D341Med (cell line): ENCODE measurements around the gene MID1.

Experiments
- DNase-seq: peaks from one replicate; pipeline ENCODE4 v3.0.0; 2012; ENCODE audit warnings: low spot score

The MID1 gene

DNA sequence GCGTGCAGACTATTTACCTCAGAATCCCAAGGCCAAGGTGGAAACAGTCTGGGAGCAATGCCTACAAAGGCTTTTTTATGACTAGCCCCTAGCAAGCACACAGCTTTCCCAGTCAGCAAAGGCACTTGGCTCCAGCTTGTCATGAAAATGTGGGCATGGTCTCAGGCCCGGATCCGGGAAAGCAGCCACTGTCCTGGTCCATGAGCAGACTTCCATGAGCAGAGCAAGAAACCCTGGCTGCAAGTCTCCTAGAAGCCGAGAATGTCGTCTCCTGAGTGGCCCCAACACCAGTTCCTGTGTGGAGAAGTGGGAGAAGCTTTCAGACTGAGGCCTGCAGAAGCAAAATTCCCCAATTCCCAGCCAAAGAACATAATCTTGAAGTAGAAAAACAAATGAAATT is 190.5 kb downstream of the MID1 start:
- no peak for DNase-seq

DNA sequence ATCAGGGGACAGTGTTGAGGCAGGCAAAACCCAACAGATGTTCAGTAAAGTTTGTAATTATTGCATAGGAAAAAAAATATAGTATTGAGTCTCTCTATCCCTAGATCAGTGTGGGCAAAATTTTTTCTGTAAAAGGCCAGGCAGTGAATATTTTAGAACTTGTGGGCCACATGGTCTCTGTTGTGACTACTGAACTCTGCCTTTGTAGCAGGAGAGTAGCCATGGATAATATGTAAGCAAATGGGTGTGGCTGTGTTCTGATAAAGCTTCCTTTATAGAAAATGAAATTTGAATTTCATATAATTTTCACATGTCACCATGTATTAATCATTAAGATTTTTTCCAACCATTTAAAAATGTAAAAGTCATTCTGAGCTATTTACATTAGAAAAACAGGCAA is 193.1 kb downstream of the MID1 start:
- DNase-seq = no peak

DNA sequence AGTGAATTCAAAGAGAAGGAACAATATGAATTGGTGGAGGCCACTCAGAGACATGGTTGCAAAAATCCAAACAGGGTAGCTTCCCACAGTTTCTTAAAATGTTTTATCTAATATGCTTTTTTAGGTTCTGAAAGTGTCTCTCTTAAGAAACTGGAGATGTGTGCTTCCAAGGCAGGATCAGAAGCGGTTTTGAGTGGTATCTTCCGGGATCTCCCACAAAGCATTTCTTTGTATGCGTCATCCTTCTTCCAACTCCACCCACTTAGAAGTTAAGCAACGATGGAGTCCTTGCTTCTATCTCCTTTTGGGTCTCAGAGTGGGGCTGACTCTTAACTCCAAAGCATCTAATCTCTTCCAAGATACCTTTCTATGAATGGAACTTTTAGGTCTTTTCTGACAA is 196.7 kb downstream of the MID1 start:
- no peak for DNase-seq

DNA sequence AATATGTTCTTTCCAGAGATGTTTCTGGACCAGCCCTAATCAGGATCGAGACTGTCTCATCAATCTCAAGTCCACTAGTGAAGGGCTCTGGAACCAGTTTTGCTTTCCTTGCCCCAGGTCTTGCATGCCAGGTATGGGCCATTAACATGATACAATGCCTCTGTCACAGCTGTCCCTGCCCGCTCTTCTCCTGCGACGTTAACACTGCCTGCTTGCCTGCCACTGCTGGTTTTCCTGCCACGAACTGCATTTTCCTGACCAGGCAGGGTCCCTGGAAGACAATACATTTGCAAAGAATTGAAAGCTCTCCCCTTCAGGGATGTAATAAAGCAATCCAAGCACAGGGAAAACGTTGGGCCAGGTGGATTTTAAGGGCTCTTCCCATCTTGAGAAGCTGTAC is 200.3 kb downstream of the MID1 start:
- DNase-seq = no peak

DNA sequence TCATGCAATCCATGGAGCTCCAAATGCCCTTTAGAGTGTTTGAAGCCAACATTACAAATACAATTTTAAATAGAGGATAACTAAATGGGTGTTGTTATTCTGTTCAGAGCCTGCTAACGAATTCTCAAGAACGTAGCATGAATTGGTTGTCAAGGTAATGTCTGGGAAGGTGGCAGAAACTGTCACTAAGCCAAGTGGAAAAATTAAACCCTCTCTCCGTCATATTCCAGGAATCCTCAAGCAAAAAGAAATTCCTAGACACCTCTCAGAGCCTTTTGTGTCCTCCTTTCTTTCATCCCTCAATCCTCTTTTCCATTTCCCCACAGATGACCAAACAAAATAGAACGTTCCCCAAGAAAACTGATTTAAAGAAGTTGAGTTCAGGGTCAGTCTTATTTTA is 204.0 kb downstream of the MID1 start:
- DNase-seq = no peak

DNA sequence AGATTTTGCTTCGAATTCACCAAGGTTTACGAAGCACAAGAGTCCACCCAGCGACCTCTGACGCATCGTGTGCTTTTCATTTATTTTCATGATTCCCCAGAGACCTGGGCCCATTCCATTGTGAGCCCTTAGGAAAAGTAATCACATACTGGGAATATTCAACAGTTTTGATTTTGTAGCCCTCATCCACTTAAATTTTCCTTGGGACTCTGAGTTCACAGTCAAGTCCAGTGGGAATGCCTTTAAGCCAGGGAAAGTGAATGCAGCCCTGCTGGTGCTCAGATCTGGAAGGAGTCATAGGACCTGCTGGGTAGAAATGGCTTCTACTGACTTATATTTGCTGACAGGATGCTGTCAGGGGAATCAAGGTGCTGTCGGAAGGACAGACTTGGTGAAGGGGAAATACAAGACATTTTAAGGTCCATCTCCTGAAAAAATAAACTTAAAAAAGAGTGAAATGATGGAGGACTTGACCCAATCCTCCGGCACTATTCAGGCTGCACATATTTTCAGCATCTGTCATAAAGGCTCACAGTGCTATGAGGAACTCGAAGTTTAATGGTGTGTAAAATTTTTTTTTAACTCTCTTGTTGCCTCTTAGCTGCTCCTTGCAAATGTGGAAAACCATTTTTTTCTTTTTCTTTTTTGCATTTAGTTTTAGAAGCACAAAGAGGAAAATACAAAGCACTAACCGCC is 204.9 kb downstream of the MID1 start:
- no peak for DNase-seq

DNA sequence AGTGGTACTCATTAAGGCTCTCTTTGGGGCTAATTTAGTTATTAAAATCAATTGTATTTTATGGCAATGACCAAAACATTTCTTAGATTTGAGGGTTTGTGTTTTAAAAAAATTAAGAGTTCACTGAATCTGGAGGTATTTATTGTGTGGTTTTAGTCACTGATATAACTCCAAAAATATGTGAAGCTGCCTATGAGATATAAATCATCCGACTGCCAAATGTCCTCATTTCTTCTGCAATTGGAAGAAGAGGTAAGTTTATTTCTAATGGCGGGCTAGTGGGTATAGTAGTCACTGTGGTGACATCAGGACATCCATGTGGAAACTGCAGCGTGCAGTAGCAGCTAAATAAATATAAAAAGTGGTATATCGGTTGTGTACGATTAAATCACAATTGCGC is 205.5 kb downstream of the MID1 start:
- DNase-seq = no peak

DNA sequence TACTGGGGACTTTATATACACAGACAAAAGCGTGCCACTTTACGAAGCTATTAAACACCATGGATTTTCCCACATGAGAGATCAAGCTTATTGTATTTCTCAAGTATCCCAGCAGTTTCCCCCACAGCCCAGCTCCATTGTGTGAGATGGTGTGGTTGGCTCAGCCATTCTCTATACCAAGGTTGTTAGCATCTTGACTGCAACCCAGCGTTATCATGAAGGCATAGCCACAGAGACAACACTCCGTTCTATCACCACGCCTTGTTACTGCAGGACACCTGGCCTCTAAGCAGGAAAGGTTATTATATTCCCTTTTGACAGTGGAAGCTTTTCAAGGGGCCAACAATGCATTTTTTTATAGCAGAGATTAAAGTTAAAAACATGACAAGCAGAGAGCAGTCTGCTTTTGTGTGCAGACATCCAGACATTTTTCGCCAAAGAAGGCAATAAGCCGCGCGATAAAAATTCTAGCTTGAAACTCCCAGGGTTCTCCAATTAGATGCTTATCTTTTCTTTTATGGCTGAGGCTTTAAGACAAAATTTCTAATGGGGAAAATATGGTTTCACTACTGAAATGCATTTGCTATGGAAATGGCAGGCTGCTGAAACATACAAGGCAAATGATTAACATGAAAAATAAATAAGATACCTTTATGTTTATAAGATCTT is 206.1 kb downstream of the MID1 start:
- DNase-seq = no peak

DNA sequence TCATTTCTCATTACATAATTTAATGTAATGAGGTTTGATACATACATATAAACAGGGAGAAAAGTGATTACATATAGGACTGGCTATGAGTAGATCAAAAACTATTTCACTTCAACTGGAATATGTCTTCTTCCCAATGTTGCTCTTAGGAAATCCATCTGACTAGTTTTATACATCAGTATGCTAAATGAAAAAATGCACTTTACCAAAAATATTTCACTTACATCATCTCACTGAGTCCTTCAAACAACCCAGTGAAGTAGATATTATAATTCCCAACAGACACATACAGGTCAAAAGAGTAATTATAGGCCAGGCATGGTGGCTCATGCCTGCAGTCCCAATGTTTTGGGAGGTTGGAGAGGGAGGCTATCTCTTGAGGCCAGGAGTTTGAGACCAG is 215.9 kb downstream of the MID1 start:
- no peak for DNase-seq

DNA sequence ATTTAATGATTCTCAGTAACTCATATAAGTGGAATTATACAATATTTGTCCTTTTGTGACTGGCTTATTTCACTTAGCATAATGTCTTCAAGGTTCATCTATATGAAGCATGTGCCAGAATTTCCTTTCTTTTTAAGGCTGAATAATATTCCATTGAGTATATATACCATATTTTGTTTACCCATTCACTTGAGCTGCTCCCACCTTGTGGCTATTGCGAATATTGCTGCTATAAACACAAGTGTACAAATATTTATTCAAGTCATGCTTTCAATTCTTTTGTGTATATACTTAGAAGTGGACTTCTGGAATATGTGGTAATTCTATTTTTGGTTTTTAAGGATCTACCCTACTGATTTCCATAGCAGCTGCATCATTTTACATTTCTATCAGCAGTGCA is 219.1 kb downstream of the MID1 start:
- DNase-seq = no peak

DNA sequence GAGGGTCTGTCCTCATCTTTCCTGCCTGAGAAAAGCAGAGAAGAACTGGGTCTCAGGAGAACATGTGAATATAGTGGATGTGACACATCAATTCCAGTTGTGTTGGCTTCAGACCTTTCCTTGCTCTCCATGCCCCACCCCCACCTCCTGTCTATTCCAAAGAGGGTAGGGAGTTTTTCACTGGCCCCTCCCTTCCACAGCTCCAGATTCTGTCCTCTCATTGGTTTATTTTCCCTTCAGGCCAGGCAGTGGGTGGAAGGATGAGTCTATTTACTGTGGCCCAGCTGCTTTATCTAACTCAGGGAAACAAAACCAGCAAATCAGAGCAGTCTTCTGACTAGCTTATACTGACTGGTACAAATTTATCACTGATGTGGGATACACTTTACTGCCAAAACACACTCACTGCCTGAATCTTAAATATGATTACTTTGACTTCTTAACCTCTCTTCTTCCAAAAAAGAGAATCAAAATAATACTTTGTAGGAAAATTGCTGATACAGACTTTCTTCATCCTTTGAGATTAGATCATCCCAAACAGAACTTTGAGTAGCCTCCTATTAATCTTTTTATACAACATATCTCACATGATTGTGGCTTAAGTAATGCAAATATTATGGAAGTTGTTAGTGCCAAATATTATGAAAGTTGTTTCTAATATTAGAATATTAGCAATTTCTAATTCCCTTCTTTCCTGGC is 221.2 kb downstream of the MID1 start:
- no peak for DNase-seq

DNA sequence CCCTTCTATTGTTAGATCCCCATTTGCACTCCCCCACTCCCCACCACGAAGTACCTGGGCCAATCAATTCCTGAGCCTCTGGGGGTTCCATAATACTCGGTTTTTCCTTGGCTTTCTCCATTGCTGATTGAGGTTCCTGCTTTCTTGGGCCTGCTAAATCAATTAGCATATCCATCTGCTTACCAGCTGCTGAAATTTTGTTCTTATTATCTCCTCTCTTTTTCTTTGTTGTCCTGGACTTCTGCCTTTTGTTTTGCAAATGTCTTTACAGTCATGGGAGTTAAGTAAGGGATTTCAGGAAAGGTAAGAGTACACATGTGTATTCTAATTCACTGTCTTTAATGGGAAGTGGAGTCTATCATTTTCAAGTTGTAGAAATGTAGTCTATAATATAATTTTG is 222.2 kb downstream of the MID1 start:
- no peak for DNase-seq

DNA sequence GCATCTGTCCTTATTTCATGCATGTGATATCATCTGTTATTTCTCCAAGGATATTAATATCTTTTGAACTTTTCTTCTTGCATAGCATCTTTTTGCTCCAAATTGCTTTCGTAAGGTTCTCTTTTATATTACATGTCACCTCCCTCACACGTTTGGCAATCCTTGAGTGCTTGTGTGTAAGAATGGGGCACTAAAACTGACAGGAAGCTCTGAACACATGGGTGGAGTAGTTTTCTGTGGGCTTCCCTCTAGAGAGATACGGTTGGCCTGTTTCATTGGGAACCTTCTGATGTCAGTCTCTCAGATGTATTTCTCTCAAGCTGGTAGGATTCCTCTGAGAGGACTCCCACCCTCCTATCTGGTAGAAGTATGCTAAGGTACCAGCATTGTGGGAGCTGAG is 223.0 kb downstream of the MID1 start:
- DNase-seq = no peak

DNA sequence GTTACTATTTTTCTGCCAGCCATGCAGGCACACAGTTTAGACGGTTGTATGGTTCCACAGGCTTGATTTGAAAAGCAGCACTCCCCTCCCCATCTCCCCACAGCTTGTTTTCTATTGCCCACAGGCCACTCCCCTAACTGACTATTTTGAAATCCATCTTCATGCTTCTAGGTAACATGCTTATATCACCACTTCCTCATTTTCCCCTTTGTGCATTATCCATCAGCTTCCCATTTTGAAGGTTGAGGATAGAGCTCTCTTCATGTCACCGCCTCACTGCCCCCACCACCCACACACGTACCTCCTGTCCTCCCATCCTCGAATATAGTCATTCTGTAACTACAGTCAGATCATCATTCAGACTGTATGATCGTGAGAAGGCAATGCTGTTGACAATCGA is 224.7 kb downstream of the MID1 start:
- no peak for DNase-seq
